Fibroblast of villous mesenchyme (primary cell): ENCODE measurements around the gene TMEM220. TPM values are rescaled to one million over a fixed set of nuclear protein-coding genes. Genes with fewer than 3 reads are reported as not detected.

ENCODE experiments used
- DNase-seq: peaks from one replicate; pipeline ENCODE4 v3.0.0-alpha.2; 2010; ENCODE audit warnings: low read depth
- H3K4me3 ChIP-seq: 2 replicates; pipeline ENCODE4 v1.5.1; 2011; ENCODE audit warnings: low read depth, mild to moderate bottlenecking, low read length
- total RNA-seq: library from RNA; depleted of rRNA; stranded (reverse); fragments of >200 nt; gene quantifications from 2 replicates; pipeline ENCODE4 v1.2.3, GENCODE V29; 2012
- TF ChIP-seq, protein P1 (sequence below): IDR thresholded peaks from 2 replicates; pipeline ENCODE4 v1.5.1; 2012; ENCODE audit warnings: low read depth, mild to moderate bottlenecking, low read length; ENCODE audit not compliant: insufficient read depth

Gene TMEM220
- total RNA-seq, 1 donor, result 2.6 TPM

DNA sequence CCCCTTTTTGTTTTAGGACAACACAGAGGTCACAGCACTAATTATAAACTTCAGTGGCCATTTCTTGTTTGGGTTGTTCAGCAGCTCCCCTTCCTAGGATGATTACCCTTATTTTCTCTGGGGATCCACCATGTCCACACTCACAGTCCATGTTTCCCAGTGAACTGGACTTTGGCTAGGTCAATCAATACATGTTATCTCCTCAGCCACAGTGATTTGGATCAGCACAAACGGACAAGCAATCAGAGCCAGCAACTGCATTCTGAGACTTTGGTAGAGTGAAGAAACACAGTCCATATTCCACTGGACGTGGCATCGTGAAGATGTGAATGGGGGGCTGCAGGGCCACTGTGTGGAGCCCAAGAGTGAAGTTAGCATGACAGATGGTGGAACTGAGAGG is 4.6 kb downstream of the TMEM220 start:
- DNase-seq, result no peak
- H3K4me3 ChIP-seq, result no peak overlapping the region

DNA sequence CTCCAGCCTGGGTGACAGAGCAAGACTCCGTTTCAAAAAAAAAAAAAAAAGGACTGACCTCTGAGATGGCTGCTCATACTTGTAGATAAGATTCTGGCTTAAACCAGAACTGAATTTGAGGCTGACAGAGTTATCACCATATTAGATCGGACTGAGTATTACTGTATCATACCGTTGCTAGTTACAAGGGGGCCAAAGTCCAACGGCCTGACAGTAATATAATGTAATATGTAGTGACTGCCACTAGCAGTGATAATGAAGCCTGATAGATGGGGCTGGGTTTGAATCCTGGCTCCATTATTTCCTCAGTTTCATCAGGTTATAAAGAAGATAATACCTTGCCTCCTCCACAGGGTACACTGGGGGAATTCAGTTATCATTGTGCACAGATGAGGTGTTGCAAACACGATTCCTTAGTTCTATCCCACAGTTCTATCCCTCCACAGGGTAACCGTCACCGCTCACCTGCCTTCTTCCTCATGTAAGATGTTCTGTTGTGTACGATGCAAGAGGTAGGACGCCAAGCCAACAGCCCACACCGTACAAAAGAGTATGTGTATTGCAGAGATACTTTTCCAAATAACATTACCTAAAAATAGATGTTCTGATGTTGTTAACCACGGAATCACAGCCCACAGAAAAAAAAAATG is 5.2 kb downstream of the TMEM220 start:
- TF ChIP-seq, protein P1, sequence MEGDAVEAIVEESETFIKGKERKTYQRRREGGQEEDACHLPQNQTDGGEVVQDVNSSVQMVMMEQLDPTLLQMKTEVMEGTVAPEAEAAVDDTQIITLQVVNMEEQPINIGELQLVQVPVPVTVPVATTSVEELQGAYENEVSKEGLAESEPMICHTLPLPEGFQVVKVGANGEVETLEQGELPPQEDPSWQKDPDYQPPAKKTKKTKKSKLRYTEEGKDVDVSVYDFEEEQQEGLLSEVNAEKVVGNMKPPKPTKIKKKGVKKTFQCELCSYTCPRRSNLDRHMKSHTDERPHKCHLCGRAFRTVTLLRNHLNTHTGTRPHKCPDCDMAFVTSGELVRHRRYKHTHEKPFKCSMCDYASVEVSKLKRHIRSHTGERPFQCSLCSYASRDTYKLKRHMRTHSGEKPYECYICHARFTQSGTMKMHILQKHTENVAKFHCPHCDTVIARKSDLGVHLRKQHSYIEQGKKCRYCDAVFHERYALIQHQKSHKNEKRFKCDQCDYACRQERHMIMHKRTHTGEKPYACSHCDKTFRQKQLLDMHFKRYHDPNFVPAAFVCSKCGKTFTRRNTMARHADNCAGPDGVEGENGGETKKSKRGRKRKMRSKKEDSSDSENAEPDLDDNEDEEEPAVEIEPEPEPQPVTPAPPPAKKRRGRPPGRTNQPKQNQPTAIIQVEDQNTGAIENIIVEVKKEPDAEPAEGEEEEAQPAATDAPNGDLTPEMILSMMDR, result no peak
- no peak overlapping the region for H3K4me3 ChIP-seq
- no peak for DNase-seq

More for the DNA sequence above, 4.6 kb downstream of the TMEM220 start:
- TF ChIP-seq, protein P1, result no peak

DNA sequence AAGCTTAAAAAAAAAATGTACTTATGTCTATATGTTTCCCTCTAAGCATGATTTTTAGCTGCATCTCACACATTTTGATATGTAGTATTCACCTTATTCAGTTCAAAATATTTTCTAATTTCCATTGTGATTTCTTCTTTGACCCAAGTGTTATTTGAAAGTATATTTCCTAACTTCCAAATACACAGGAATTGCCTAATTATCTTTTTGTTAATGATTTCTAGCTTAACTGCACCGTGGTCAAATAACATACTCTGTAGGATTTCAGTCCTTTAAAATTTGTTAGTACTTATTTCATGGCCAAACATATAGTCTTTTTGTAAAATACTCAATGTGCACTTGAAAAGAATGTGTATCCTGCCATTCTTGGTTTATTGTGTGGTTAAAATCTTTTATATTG is 11.3 kb downstream of the TMEM220 start:
- no peak for DNase-seq
- TF ChIP-seq, protein P1, result no peak

DNA sequence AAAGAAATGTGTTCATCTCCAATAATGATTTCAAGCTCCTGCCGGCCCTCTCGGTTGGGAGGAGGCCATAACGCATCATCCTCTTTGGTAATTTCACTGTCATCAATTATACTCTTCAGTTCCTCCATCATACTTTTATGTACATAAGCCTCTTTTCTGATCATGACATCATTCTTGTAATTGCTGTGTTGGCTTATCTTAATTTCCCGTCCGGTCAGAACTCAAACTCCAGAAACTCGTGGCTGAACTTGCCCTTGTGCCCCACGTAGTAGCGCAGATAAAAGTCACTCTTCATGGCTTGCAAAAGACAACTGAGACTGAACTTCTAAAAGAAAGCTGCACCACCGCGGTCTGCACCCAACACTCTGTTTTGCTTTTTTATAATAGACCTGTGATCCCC is 13.6 kb downstream of the TMEM220 start:
- H3K4me3 ChIP-seq, result no peak overlapping the region
- no peak for DNase-seq
- TF ChIP-seq, protein P1, result no peak

More for the DNA sequence above, 11.3 kb downstream of the TMEM220 start:
- no peak overlapping the region for H3K4me3 ChIP-seq

DNA sequence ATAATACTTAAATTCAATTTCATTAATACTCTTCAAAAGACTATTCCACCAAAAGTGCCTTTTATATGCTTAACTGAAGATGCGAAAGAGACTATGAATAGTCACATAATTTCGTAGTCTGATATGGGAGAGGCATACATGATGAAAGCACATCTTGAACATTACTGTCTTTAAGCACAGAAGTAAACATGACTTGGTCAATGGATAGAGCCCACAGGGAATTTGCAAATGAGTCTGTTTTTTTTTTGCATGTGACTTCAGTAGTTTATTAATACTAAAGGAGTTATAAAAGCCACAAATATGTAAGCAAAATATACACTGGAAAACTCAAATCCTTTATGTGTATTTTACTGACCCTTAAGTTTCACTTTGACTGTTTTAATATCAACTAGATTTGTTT is 16.5 kb downstream of the TMEM220 start:
- TF ChIP-seq, protein P1, result no peak
- no peak overlapping the region for H3K4me3 ChIP-seq
- peak; percentile 83 for DNase-seq

DNA sequence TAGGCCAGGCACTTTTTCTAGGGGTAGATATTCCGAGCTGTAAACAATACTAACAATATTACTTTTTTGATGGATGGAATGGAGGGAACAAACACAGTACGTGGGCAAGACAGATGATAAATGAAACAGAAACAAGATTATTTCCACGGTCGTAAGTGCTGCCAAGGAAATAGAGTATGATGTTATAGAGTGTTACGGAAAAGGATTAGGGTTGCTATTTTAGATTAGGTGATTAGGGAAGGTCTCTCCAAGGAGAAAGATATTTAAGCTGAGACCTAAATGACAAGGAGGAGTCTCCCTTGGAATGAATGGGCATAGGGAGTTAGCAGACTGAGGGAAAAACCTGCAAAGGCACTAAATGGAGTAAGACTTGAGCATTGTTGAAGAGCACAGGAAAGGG is 24.1 kb downstream of the TMEM220 start:
- TF ChIP-seq, protein P1, result no peak
- H3K4me3 ChIP-seq, result no peak overlapping the region
- no peak for DNase-seq

DNA sequence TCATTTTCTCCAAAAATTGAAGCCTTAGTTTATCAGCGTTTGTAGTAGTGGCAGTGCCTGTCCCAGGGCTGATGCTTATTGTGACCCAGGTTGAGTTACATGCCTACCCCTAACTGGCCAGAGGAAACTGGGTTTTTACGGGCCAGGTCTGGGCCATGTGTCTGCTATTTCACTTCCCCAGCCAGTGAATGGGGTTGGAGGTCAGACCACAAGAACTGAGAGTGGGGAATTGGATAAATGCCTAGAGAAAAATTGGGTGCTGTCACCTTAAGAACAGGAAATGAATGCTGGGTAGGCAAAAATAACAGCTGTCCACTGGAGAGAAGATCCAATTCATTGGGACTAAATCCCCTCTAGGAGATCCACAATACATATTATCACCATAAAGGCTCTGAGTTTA is 27.2 kb downstream of the TMEM220 start:
- TF ChIP-seq, protein P1, result no peak
- peak; percentile 81 for DNase-seq
- no peak overlapping the region for H3K4me3 ChIP-seq
